Vagina (tissue), 2 donors: ENCODE measurements around the gene IRF2BPL. TPM values are rescaled to one million over a fixed set of nuclear protein-coding genes. Genes with fewer than 3 reads are reported as not detected.

Experiments
- DNase-seq, 2 donors: peaks; one replicate each; pipeline ENCODE4 v3.0.0-alpha.2; 2017; ENCODE audit errors: extremely low spot score in 2 of 2
- H3K27ac ChIP-seq: fragments of 200-600 bp; sonication (generic); one replicate; pipeline ENCODE4 v1.5.1; 2019
- H3K27me3 ChIP-seq: fragments of 200-600 bp; sonication (generic); one replicate; pipeline ENCODE4 v1.5.1; 2019
- H3K36me3 ChIP-seq, 2 donors: fragments of 200-600 bp; sonication (generic); one replicate each; pipeline ENCODE4 v1.5.1; 2017 to 2019
- H3K4me1 ChIP-seq: fragments of 200-600 bp; sonication (generic); one replicate; pipeline ENCODE4 v1.5.1; 2019
- H3K4me3 ChIP-seq, 2 donors: fragments of 200-600 bp; sonication (generic); 1 replicate in 1 of 2; 2 replicates in 1 of 2; pipeline ENCODE4 v1.5.1; 2016 to 2019
- H3K9me3 ChIP-seq: fragments of 200-600 bp; sonication (generic); one replicate; pipeline ENCODE4 v1.5.1; 2019
- POLR2A ChIP-seq, 2 donors: fragments of 450-650 bp; IDR thresholded peaks; one replicate each; pipeline ENCODE4 v1.6.1; 2017; ENCODE audit warnings: antibody characterized with exemption in 2 of 2, mild to moderate bottlenecking in 2 of 2, moderate library complexity in 2 of 2
- POLR2AphosphoS5 ChIP-seq, 2 donors: sonication (generic); formaldehyde crosslinking; IDR thresholded peaks; one replicate each; pipeline ENCODE4 v1.9.0; 2017; ENCODE audit warnings: antibody characterized with exemption in 2 of 2, mild to moderate bottlenecking in 2 of 2, low read depth in 1 of 2; ENCODE audit not compliant: insufficient read depth in 1 of 2
- intact Hi-C: fragments of 100-400 bp; cut with DNase I; formaldehyde crosslinking; loops from one replicate; pipeline ENCODE4 v1.15.1; 2023
- total RNA-seq: library from RNA; depleted of rRNA; stranded (reverse); fragments of >200 nt; gene quantifications from one replicate; pipeline ENCODE4 v1.2.3, GENCODE V29; 2016
- TF ChIP-seq, protein P1 (sequence below), 3 experiments: fragments of 450-650 bp in 2 of 3; fragments of 200-600 bp in 1 of 3; sonication (generic) in 1 of 3; IDR thresholded peaks; one replicate each; pipeline ENCODE4 v1.5.1; 2017 to 2019; ENCODE audit warnings: antibody characterized with exemption in 3 of 3, mild to moderate bottlenecking in 2 of 3, moderate library complexity in 2 of 3

IRF2BPL gene
- total RNA-seq, 1 donor from 2014 or later, result 51.1 TPM

DNA sequence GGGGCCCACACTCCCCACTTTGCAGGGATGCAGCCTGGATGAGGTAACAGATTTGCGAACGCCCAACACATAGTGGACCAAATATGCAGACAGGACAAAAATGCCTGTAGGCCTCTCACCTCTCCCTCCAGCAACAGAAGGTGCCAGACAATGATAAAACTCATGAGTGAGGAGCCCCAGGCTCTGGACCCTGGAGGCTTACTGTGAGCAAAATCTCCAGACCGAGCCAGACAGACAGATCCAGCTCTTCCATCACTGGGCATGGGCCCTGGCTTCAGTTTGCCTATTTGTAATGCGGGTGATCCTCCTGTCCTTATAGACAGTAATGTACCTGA is 42.3 kb downstream of the IRF2BPL start:
- Histone ChIP-seq H3K4me1 (no peaks in the 10 kb centered on the region), H3K9me3 (no peaks in the 10 kb centered on the region), H3K27me3 (no peaks in the 10 kb centered on the region), H3K27ac (no peak overlapping the region), H3K36me3 (no peaks in the 10 kb centered on the region), H3K4me3 (no peak overlapping the region)
- intact Hi-C loops, result no loop called here
- no peak for TF ChIP-seq POLR2A (IDR thresholded peaks at IDR 0.05)
- no peak for DNase-seq

DNA sequence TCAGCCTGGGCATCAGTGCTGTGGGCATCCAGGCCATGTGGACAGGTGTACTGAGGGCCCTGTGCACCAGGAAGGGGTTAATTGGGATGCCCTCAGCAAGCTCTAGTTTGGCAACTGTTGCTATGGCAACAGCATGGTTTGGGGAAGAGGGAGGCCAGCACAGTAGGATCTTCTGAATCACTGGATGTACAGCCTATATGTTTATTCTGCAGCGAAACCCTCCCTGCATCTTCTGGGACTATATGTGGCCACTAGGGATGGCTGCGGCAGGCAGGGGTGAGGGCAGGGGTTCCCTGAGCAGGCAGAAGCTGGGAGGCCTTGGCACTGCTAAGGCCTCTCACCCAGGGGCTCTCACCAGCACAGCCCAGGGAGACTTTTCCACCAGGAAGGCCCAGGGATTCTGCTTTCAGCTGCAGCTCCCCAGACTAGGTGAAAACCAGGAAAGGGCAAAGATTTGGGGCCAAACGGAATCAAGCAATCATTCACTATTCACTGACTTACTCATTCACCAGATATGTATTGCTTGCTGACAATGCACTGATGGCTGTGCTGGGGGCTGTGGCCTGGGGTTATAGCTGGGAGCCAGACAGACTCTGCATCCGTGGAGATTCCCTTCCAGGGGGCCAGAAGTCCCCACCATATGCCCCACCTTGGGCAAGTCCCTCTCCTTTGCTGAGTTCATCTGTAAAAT is 42.8 kb downstream of the IRF2BPL start:
- intact Hi-C loops, result no loop called here
- Histone ChIP-seq H3K27ac (no peak overlapping the region), H3K9me3 (no peaks in the 10 kb centered on the region), H3K4me1 (no peaks in the 10 kb centered on the region), H3K36me3 (no peaks in the 10 kb centered on the region), H3K27me3 (no peaks in the 10 kb centered on the region), H3K4me3 (no peak overlapping the region)
- no peak for TF ChIP-seq POLR2AphosphoS5 (IDR thresholded peaks at IDR 0.05; ENCODE audit: insufficient read depth in 1 of 2, low read depth in 1 of 2)
- TF ChIP-seq POLR2A (IDR thresholded peaks at IDR 0.05), result no peak
- TF ChIP-seq, protein P1, sequence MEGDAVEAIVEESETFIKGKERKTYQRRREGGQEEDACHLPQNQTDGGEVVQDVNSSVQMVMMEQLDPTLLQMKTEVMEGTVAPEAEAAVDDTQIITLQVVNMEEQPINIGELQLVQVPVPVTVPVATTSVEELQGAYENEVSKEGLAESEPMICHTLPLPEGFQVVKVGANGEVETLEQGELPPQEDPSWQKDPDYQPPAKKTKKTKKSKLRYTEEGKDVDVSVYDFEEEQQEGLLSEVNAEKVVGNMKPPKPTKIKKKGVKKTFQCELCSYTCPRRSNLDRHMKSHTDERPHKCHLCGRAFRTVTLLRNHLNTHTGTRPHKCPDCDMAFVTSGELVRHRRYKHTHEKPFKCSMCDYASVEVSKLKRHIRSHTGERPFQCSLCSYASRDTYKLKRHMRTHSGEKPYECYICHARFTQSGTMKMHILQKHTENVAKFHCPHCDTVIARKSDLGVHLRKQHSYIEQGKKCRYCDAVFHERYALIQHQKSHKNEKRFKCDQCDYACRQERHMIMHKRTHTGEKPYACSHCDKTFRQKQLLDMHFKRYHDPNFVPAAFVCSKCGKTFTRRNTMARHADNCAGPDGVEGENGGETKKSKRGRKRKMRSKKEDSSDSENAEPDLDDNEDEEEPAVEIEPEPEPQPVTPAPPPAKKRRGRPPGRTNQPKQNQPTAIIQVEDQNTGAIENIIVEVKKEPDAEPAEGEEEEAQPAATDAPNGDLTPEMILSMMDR (IDR thresholded peaks at IDR 0.05), result no peak
- DNase-seq, result no peak

DNA sequence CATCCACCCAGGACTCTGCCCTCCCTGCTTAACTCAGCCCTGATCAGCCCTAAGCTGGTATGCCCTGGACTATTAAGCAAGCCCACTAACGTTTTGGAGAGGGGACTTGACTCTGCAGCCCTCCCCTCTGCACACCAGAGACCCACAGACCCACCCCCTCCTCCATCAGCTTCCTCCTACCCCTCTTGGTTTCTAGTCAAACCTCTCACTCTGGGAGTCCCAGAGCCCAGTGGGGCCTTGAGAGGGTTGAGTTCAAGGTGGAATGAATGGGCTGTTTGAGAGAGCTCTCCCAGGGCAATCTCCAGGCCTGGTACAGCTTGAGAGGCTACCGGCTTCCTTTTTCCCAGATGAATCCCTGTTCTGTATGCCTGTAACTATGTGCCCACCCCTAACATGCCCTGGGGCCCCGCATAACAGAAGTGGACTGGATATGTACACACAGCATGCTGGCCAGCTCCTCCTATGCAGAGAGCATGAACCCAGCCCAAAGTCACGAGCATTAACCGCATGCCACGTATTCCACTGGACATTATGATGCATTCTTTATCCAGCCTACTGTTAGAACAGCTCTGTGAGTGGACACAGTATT is 43.6 kb downstream of the IRF2BPL start:
- intact Hi-C loops, result no loop called here
- no peak overlapping the region for H3K27ac ChIP-seq
- TF ChIP-seq POLR2AphosphoS5 (IDR thresholded peaks at IDR 0.05; ENCODE audit: insufficient read depth in 1 of 2, low read depth in 1 of 2) (no peak), POLR2A (IDR thresholded peaks at IDR 0.05) (no peak)
- TF ChIP-seq, protein P1 (IDR thresholded peaks at IDR 0.05), result no peak
- no peaks in the 10 kb centered on the region for H3K9me3 ChIP-seq
- H3K36me3 ChIP-seq, result no peaks in the 10 kb centered on the region
- no peak overlapping the region for H3K4me3 ChIP-seq
- H3K27me3 ChIP-seq, result no peaks in the 10 kb centered on the region
- no peaks in the 10 kb centered on the region for H3K4me1 ChIP-seq
- no peak for DNase-seq

DNA sequence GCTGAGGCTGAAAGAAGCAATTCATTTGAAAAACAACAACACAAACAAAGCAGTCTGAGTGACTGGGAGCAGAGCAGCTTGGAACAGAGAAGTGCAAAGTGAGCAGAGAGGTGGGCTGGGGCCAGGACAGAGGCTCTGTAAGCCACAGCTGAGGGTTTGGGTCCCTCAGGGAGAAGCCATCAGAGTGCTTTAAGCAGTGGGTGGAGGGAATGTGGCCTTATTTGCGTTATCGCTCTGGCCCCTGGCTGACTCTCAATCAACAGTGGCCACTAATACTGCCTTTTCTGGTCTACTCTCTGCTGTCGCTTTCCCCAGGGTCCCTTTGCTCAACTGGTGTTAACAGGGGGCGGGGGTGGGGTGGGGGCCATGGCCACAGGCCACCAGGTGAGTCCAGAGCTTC is 44.2 kb downstream of the IRF2BPL start:
- intact Hi-C loops, result no loop called here
- no peak overlapping the region for H3K4me3 ChIP-seq
- no peaks in the 10 kb centered on the region for H3K36me3 ChIP-seq
- DNase-seq, result no peak
- H3K27me3 ChIP-seq, result no peaks in the 10 kb centered on the region
- no peaks in the 10 kb centered on the region for H3K9me3 ChIP-seq
- no peaks in the 10 kb centered on the region for H3K4me1 ChIP-seq
- TF ChIP-seq POLR2AphosphoS5 (IDR thresholded peaks at IDR 0.05; ENCODE audit: insufficient read depth in 1 of 2, low read depth in 1 of 2) (no peak), POLR2A (IDR thresholded peaks at IDR 0.05) (no peak)
- TF ChIP-seq, protein P1 (IDR thresholded peaks at IDR 0.05), result no peak
- no peak overlapping the region for H3K27ac ChIP-seq

DNA sequence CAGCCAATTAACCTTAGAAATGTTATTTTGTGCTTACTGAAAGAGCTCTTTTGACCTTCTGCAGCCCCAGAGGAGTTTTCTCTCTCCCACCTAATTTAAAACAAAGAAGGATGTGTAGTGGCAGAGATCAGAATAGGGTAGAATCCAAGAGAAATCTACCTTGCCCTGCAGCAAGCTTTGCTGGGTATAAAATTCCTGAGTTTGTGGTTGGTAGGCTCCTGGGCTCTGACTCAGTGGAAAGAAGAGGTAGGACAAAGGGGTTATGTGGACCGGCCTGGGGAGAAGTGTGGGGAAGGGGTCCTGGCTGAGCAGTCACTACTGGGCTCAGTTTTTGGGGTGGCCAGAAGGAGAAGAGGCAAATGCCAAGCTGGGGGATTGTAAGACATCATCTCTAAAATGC is 46.8 kb downstream of the IRF2BPL start:
- intact Hi-C loops, result no loop called here
- Histone ChIP-seq H3K9me3 (no peaks in the 10 kb centered on the region), H3K36me3 (no peaks in the 10 kb centered on the region), H3K27ac (no peak overlapping the region), H3K27me3 (no peaks in the 10 kb centered on the region), H3K4me3 (no peak overlapping the region), H3K4me1 (peaks cover 4% of the 10 kb centered on the region)
- DNase-seq, result no peak
- TF ChIP-seq POLR2AphosphoS5 (IDR thresholded peaks at IDR 0.05; ENCODE audit: insufficient read depth in 1 of 2, low read depth in 1 of 2) (no peak), POLR2A (IDR thresholded peaks at IDR 0.05) (no peak)
- TF ChIP-seq, protein P1 (IDR thresholded peaks at IDR 0.05), result no peak
